Endodermal cell (in vitro differentiated cells): Measurements from ENCODE around the gene CAB39. TPM values are rescaled to one million over a fixed set of nuclear protein-coding genes. Genes with fewer than 3 reads are reported as not detected.

ENCODE experiments used
- DNase-seq: peaks from one replicate; pipeline ENCODE4 v3.0.0-alpha.2; 2017
- H3K27ac ChIP-seq: 2 replicates; pipeline ENCODE4 v1.5.1; 2013; ENCODE audit warnings: mild to moderate bottlenecking, low read depth, low read length, moderate library complexity
- H3K27me3 ChIP-seq: 2 replicates; pipeline ENCODE4 v1.6.1; 2013; ENCODE audit warnings: mild to moderate bottlenecking, low read length, moderate library complexity; ENCODE audit not compliant: insufficient read depth, control insufficient read depth, poor library complexity, severe bottlenecking
- H3K36me3 ChIP-seq: 2 replicates; pipeline ENCODE4 v1.7.0; 2013; ENCODE audit warnings: mild to moderate bottlenecking, low read length, moderate library complexity; ENCODE audit not compliant: control insufficient read depth, insufficient read depth
- H3K4me1 ChIP-seq: one replicate; pipeline ENCODE4 v1.7.0; 2013; ENCODE audit warnings: low read length; ENCODE audit not compliant: control insufficient read depth, insufficient read depth
- H3K4me3 ChIP-seq: 2 replicates; pipeline ENCODE4 v1.5.1; 2013; ENCODE audit warnings: mild to moderate bottlenecking, low read length, moderate library complexity
- H3K9ac ChIP-seq: 2 replicates; pipeline ENCODE4 v1.6.1; 2013; ENCODE audit warnings: mild to moderate bottlenecking, low read length, moderate library complexity; ENCODE audit not compliant: poor library complexity, severe bottlenecking; ENCODE audit errors: extremely low read depth
- H3K9me3 ChIP-seq: 2 replicates; pipeline ENCODE4 v1.6.1; 2013; ENCODE audit warnings: mild to moderate bottlenecking, low read length, moderate library complexity; ENCODE audit not compliant: control insufficient read depth
- H3K27ac Mint-ChIP-seq: 2 replicates; pipeline ENCODE4 v1.8.0; 2020; ENCODE audit warnings: mixed read lengths
- H3K27me3 Mint-ChIP-seq: 2 replicates; pipeline ENCODE4 v1.8.0; 2021; ENCODE audit warnings: mild to moderate bottlenecking, mixed read lengths; ENCODE audit not compliant: insufficient read depth
- H3K36me3 Mint-ChIP-seq: 2 replicates; pipeline ENCODE4 v1.8.0; 2020; ENCODE audit warnings: low read depth, mixed read lengths
- H3K4me1 Mint-ChIP-seq: 2 replicates; pipeline ENCODE4 v1.8.0; 2020; ENCODE audit warnings: mixed read lengths
- H3K4me3 Mint-ChIP-seq: 2 replicates; pipeline ENCODE4 v1.8.0; 2020; ENCODE audit warnings: mild to moderate bottlenecking, moderate library complexity, mixed read lengths
- H3K9me3 Mint-ChIP-seq: 2 replicates; pipeline ENCODE4 v1.8.0; 2020; ENCODE audit warnings: mild to moderate bottlenecking, mixed read lengths
- CTCF ChIP-seq: fragments of 200-600 bp; sonication (generic); conservative IDR thresholded peaks from 2 replicates; pipeline ENCODE4 v1.5.0; 2021; ENCODE audit warnings: antibody characterized with exemption, mild to moderate bottlenecking
- WGBS, 2 experiments: methylation state at CpG; one replicate each; pipeline versions ENCODE4 v1.1.5 to v1.1.7; 2013; ENCODE audit warnings: missing lambda C conversion rate in 2 of 2, mixed read lengths in 1 of 2; ENCODE audit not compliant: insufficient coverage in 1 of 2, insufficient read length in 1 of 2; 5-methylcytosine and 5-hydroxymethylcytosine counted together
- total RNA-seq, 2 donors: library from RNA; stranded (reverse); fragmentation: NEBNext Ultra II Directional in 1 of 2; extraction: Animal tissue kit (Norgen Biotek cat#: 25700) in 1 of 2; gene quantifications; 2 replicates in 1 of 2; 3 replicates in 1 of 2; pipeline ENCODE4 v1.2.1, GENCODE V29; 2021

The CAB39 gene
- total RNA-seq, 2 donors from 2014 or later: 41.4 to 48.4 TPM

- no peaks in the 10 kb centered on the region for H3K9me3 Mint-ChIP-seq
- peak; percentile 60 for TF ChIP-seq CTCF
- Histone ChIP-seq H3K36me3 (no peaks in the 10 kb centered on the region), H3K4me3 (peak within 1 kb of the TSS; percentile 88), H3K9me3 (no peaks in the 10 kb centered on the region), H3K9ac (peak within 1 kb of the TSS; percentile 94), H3K4me1 (peaks cover 30% of the 10 kb centered on the region), H3K27ac (peak within 1 kb of the TSS; percentile 62), H3K27me3 (no peaks in the 10 kb centered on the region)
- H3K4me3 Mint-ChIP-seq: peak within 1 kb of the TSS; percentile 71
- peak; percentile 92 for DNase-seq
- peaks cover 34% of the 10 kb centered on the region for H3K4me1 Mint-ChIP-seq
- peak within 1 kb of the TSS; percentile 93 for H3K27ac Mint-ChIP-seq
- WGBS, 2 experiments: 0% methylated on average over 11 to 76 of the region's 76 CpGs
- H3K36me3 Mint-ChIP-seq: no peaks in the 10 kb centered on the region
- H3K27me3 Mint-ChIP-seq: peaks cover 11% of the 10 kb centered on the region
Measured at GRCh38 chr2:230864605-230865306, 152.1 kb downstream of the CAB39 start, which contains the start of gene ITM2C. TSS of gene ITM2C (plus strand) at chr2:230864942. CDS start at chr2:230865026, 84 bp downstream.

- Mint-ChIP-seq H3K4me3 (peak overlapping the region; percentile 71), H3K36me3 (no peaks in the 10 kb centered on the region), H3K27ac (peak overlapping the region; percentile 93), H3K9me3 (no peaks in the 10 kb centered on the region), H3K27me3 (peaks cover 11% of the 10 kb centered on the region), H3K4me1 (peaks cover 39% of the 10 kb centered on the region)
- WGBS, 2 experiments: 0% methylated on average over 1 to 24 of the region's 24 CpGs
- H3K4me1 ChIP-seq: peaks cover 35% of the 10 kb centered on the region
- H3K27ac ChIP-seq: peak overlapping the region; percentile 62
- H3K4me3 ChIP-seq: peak overlapping the region; percentile 88
- H3K9ac ChIP-seq: peak overlapping the region; percentile 94
- no peaks in the 10 kb centered on the region for H3K36me3 ChIP-seq
- no peak for TF ChIP-seq CTCF
- H3K27me3 ChIP-seq: no peaks in the 10 kb centered on the region
- peak; percentile 80 for DNase-seq
- no peaks in the 10 kb centered on the region for H3K9me3 ChIP-seq
Measured at GRCh38 chr2:230865307-230865765, 152.7 kb downstream of the CAB39 start.

GRCh38 chr2:230865766-230866755 is 153.4 kb downstream of the CAB39 start:
- peak overlapping the region; percentile 62 for H3K27ac ChIP-seq
- WGBS, 2 experiments: 8 to 13% methylated on average over 6 to 35 of the region's 35 CpGs
- H3K9me3 ChIP-seq: no peaks in the 10 kb centered on the region

More at GRCh38 chr2:230865766-230866755, 153.4 kb downstream of the CAB39 start:
- peak overlapping the region; percentile 94 for H3K9ac ChIP-seq
- Mint-ChIP-seq H3K27me3 (peaks cover 11% of the 10 kb centered on the region), H3K4me1 (peaks cover 46% of the 10 kb centered on the region), H3K27ac (peak overlapping the region; percentile 93), H3K4me3 (peak overlapping the region; percentile 71), H3K36me3 (no peaks in the 10 kb centered on the region), H3K9me3 (no peaks in the 10 kb centered on the region)
- peak; percentile 82 for DNase-seq
- peaks cover 43% of the 10 kb centered on the region for H3K4me1 ChIP-seq
- peak overlapping the region; percentile 88 for H3K4me3 ChIP-seq
- peak; percentile 44 for TF ChIP-seq CTCF
- H3K27me3 ChIP-seq: no peaks in the 10 kb centered on the region
- H3K36me3 ChIP-seq: no peaks in the 10 kb centered on the region
